Neural cell (in vitro differentiated cells): Measurements from ENCODE around the gene CDHR2. TPM values are rescaled to one million over a fixed set of nuclear protein-coding genes. Genes with fewer than 3 reads are reported as not detected.

Source experiments
- H2AFZ ChIP-seq: fragments of 200-600, 300-800 bp; sonication (generic), shearing (Covaris generic); 2 replicates; pipeline ENCODE4 v1.6.0; 2014; ENCODE audit warnings: low read depth, mild to moderate bottlenecking, antibody characterized with exemption, low read length, moderate library complexity
- H3F3A ChIP-seq: fragments of 200-600 bp; shearing (Covaris generic); 2 replicates; pipeline ENCODE4 v1.6.1; 2016; ENCODE audit warnings: mild to moderate bottlenecking, moderate library complexity, mixed read lengths, antibody characterized with exemption, low read length; ENCODE audit not compliant: insufficient read depth, poor library complexity, severe bottlenecking
- H3K27ac ChIP-seq: fragments of 200-600, 300-800 bp; sonication (generic), shearing (Covaris generic); 2 replicates; pipeline ENCODE4 v1.5.1; 2014; ENCODE audit warnings: mild to moderate bottlenecking, low read length, moderate library complexity
- H3K27me3 ChIP-seq: fragments of 300-800, 200-600 bp; sonication (generic), shearing (Covaris generic); 2 replicates; pipeline ENCODE4 v1.6.0; 2014; ENCODE audit warnings: mild to moderate bottlenecking, low read depth, low read length, moderate library complexity; ENCODE audit not compliant: insufficient read depth
- H3K36me3 ChIP-seq: fragments of 300-800, 200-600 bp; sonication (generic), shearing (Covaris generic); 2 replicates; pipeline ENCODE4 v1.5.1; 2014; ENCODE audit warnings: mild to moderate bottlenecking, antibody characterized with exemption, low read length, moderate library complexity; ENCODE audit not compliant: insufficient read depth
- H3K4me2 ChIP-seq: fragments of 300-800, 200-600 bp; sonication (generic), shearing (Covaris generic); 2 replicates; pipeline ENCODE4 v1.6.0; 2014; ENCODE audit warnings: mild to moderate bottlenecking, low read length
- H3K4me3 ChIP-seq: fragments of 300-800, 200-600 bp; sonication (generic), shearing (Covaris generic); 2 replicates; pipeline ENCODE4 v1.5.1; 2014; ENCODE audit warnings: mild to moderate bottlenecking, low read length, moderate library complexity
- H3K79me2 ChIP-seq: fragments of 200-600 bp; shearing (Covaris generic); replicated peaks from 2 replicates; pipeline ENCODE4 v1.6.0; 2014; ENCODE audit warnings: mild to moderate bottlenecking, low read length, moderate library complexity; ENCODE audit not compliant: insufficient read depth
- H3K9ac ChIP-seq: fragments of 300-800, 200-600 bp; sonication (generic), shearing (Covaris generic); 2 replicates; pipeline ENCODE4 v1.6.1; 2016; ENCODE audit warnings: mild to moderate bottlenecking, low read length, mixed read lengths
- H3K9me2 ChIP-seq: fragments of 200-600 bp; shearing (Covaris generic); 2 replicates; pipeline ENCODE4 v1.6.1; 2016; ENCODE audit warnings: mild to moderate bottlenecking, low read length, mixed read lengths; ENCODE audit not compliant: insufficient read depth
- H3K9me3 ChIP-seq: fragments of 200-600, 300-800 bp; sonication (generic), shearing (Covaris generic); 2 replicates; pipeline ENCODE4 v1.6.1; 2016; ENCODE audit warnings: mild to moderate bottlenecking, mixed run types, low read length, moderate library complexity, mixed read lengths
- H4K20me1 ChIP-seq: fragments of 200-600 bp; shearing (Covaris generic); 2 replicates; pipeline ENCODE4 v1.6.1; 2016; ENCODE audit warnings: mild to moderate bottlenecking, mixed run types; ENCODE audit not compliant: insufficient read depth
- EP300 ChIP-seq: fragments of 450-650 bp; conservative IDR thresholded peaks from 2 replicates; pipeline ENCODE4 v1.6.1; 2014; ENCODE audit warnings: antibody characterized with exemption, mild to moderate bottlenecking, moderate library complexity; ENCODE audit not compliant: poor library complexity, severe bottlenecking
- EZH2 ChIP-seq: fragments of 200-600, 300-800 bp; shearing (Covaris generic), sonication (generic); IDR thresholded peaks from 2 replicates; pipeline ENCODE4 v1.6.1; 2014; ENCODE audit warnings: antibody characterized with exemption, low read length, borderline replicate concordance, mild to moderate bottlenecking; ENCODE audit not compliant: insufficient read depth, poor library complexity, severe bottlenecking
- MXI1 ChIP-seq: fragments of 450-650 bp; conservative IDR thresholded peaks from 2 replicates; pipeline ENCODE4 v1.6.1; 2014; ENCODE audit warnings: antibody characterized with exemption, mild to moderate bottlenecking; ENCODE audit not compliant: poor library complexity, severe bottlenecking
- POLR2AphosphoS5 ChIP-seq: IDR thresholded peaks from 2 replicates; pipeline ENCODE4 v1.6.1; 2012
- RAD21 ChIP-seq: fragments of 450-650 bp; conservative IDR thresholded peaks from 2 replicates; pipeline ENCODE4 v1.6.1; 2014; ENCODE audit warnings: antibody characterized with exemption, mild to moderate bottlenecking, moderate library complexity
- SMC3 ChIP-seq: fragments of 450-650 bp; conservative IDR thresholded peaks from 2 replicates; pipeline ENCODE4 v1.6.1; 2014; ENCODE audit warnings: antibody characterized with exemption, mild to moderate bottlenecking, moderate library complexity; ENCODE audit not compliant: poor library complexity
- TAF1 ChIP-seq: IDR thresholded peaks from 2 replicates; pipeline ENCODE4 v1.6.1; 2012; ENCODE audit warnings: low read depth
- polyA plus RNA-seq: library from polyadenylated mRNA; depleted of rRNA; stranded (reverse); fragments of >200 nt; gene quantifications from 2 replicates; pipeline ENCODE4 v1.2.3, GENCODE V29; 2014
- TF ChIP-seq, protein P1 (sequence below): fragments of 450-650 bp; IDR thresholded peaks from 2 replicates; pipeline ENCODE4 v1.5.1; 2014; ENCODE audit warnings: antibody characterized with exemption, mild to moderate bottlenecking, moderate library complexity; ENCODE audit not compliant: poor library complexity, severe bottlenecking
- TF ChIP-seq, protein P2 (sequence below): IDR thresholded peaks from 2 replicates; pipeline ENCODE4 v1.6.1; 2012; ENCODE audit warnings: borderline replicate concordance

The CDHR2 gene
- polyA plus RNA-seq, 1 donor from 2014 or later = 1.0 TPM

DNA sequence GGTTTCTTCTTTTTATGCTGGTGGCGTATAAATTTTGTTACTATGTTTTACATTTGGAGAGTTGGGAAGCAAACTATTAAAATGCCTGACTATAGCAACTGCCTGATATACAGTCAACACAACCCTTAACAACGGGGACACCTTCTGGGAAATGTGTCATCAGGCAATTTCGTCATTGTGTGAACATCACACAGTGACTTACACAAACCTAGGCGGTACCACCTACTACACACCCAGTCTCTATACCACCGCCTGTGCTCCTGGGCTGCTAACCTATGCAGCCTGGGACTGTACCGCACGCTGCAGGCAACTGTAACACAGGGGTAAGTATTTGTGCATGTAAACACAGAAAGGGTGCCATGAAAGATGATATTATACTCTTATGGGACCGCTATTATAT, 1.3 kb upstream of the CDHR2 start:
- no peaks in the 10 kb centered on the region for H3K27me3 ChIP-seq

DNA sequence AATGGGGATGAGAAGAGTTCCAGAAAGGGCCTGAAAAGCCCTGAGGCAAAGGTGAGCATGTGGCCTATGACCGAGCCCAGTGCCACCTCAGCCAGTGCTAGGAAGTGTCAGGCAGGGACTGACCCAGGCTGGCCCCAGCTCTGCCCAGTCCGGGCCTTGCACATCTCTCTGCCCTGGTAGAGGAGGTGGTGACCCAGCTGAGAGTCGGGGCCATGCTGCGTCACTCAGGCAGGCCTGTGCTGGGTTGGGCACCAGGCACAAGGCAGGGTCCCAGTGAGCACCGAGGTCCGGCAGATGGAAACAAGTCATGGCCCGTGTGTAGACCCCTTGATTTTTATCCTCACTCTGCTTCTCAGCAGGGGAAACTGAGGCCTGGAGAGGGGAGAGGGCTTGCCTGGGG, 729 bp downstream of the CDHR2 start:
- Histone ChIP-seq H3K27me3 (no peaks in the 10 kb centered on the region), H3K4me2 (no peak overlapping the region), H3K79me2 (no peaks in the 10 kb centered on the region), H4K20me1 (no peaks in the 10 kb centered on the region), H3K9ac (no peak overlapping the region), H3K27ac (no peak overlapping the region), H3K9me2 (no peaks in the 10 kb centered on the region), H3K9me3 (no peaks in the 10 kb centered on the region), H3K4me3 (no peak overlapping the region), H3K36me3 (no peaks in the 10 kb centered on the region), H3F3A (no peaks in the 10 kb centered on the region), H2AFZ (no peak overlapping the region)
- no peak for TF ChIP-seq EZH2
- no peak for TF ChIP-seq MXI1
- TF ChIP-seq RAD21 = no peak
- no peak for TF ChIP-seq SMC3
- TF ChIP-seq, protein P1, sequence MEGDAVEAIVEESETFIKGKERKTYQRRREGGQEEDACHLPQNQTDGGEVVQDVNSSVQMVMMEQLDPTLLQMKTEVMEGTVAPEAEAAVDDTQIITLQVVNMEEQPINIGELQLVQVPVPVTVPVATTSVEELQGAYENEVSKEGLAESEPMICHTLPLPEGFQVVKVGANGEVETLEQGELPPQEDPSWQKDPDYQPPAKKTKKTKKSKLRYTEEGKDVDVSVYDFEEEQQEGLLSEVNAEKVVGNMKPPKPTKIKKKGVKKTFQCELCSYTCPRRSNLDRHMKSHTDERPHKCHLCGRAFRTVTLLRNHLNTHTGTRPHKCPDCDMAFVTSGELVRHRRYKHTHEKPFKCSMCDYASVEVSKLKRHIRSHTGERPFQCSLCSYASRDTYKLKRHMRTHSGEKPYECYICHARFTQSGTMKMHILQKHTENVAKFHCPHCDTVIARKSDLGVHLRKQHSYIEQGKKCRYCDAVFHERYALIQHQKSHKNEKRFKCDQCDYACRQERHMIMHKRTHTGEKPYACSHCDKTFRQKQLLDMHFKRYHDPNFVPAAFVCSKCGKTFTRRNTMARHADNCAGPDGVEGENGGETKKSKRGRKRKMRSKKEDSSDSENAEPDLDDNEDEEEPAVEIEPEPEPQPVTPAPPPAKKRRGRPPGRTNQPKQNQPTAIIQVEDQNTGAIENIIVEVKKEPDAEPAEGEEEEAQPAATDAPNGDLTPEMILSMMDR = no peak
- no peak for TF ChIP-seq POLR2AphosphoS5
- no peak for TF ChIP-seq TAF1
- no peak for TF ChIP-seq EP300
- TF ChIP-seq, protein P2, sequence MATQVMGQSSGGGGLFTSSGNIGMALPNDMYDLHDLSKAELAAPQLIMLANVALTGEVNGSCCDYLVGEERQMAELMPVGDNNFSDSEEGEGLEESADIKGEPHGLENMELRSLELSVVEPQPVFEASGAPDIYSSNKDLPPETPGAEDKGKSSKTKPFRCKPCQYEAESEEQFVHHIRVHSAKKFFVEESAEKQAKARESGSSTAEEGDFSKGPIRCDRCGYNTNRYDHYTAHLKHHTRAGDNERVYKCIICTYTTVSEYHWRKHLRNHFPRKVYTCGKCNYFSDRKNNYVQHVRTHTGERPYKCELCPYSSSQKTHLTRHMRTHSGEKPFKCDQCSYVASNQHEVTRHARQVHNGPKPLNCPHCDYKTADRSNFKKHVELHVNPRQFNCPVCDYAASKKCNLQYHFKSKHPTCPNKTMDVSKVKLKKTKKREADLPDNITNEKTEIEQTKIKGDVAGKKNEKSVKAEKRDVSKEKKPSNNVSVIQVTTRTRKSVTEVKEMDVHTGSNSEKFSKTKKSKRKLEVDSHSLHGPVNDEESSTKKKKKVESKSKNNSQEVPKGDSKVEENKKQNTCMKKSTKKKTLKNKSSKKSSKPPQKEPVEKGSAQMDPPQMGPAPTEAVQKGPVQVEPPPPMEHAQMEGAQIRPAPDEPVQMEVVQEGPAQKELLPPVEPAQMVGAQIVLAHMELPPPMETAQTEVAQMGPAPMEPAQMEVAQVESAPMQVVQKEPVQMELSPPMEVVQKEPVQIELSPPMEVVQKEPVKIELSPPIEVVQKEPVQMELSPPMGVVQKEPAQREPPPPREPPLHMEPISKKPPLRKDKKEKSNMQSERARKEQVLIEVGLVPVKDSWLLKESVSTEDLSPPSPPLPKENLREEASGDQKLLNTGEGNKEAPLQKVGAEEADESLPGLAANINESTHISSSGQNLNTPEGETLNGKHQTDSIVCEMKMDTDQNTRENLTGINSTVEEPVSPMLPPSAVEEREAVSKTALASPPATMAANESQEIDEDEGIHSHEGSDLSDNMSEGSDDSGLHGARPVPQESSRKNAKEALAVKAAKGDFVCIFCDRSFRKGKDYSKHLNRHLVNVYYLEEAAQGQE = no peak

More for the DNA sequence above, 1.3 kb upstream of the CDHR2 start:
- Histone ChIP-seq H3F3A (no peaks in the 10 kb centered on the region), H3K36me3 (no peaks in the 10 kb centered on the region), H3K79me2 (no peaks in the 10 kb centered on the region), H3K4me3 (no peak overlapping the region), H2AFZ (no peak overlapping the region), H3K27ac (no peak overlapping the region), H3K9me3 (no peaks in the 10 kb centered on the region), H3K4me2 (no peak overlapping the region), H3K9ac (no peak overlapping the region), H3K9me2 (no peaks in the 10 kb centered on the region), H4K20me1 (no peaks in the 10 kb centered on the region)
- TF ChIP-seq, protein P1 = no peak
- TF ChIP-seq TAF1 = no peak
- no peak for TF ChIP-seq EP300
- no peak for TF ChIP-seq SMC3
- no peak for TF ChIP-seq RAD21
- TF ChIP-seq, protein P2 = no peak
- TF ChIP-seq POLR2AphosphoS5 = no peak
- TF ChIP-seq EZH2 = no peak
- no peak for TF ChIP-seq MXI1
